DND-41 (cell line): Measurements from ENCODE around the gene SDCCAG8.

ENCODE experiments used
- CTCF ChIP-seq: IDR thresholded peaks from 2 replicates; pipeline ENCODE4 v1.5.1; 2012; ENCODE audit warnings: borderline replicate concordance, low read length, moderate library complexity, mild to moderate bottlenecking; ENCODE audit not compliant: poor library complexity, severe bottlenecking; ENCODE audit errors: extremely low read depth
- EZH2 ChIP-seq: IDR thresholded peaks from 3 replicates; pipeline ENCODE4 v1.6.1; 2012; ENCODE audit warnings: borderline replicate concordance, low read depth, mild to moderate bottlenecking, moderate library complexity, low read length, inconsistent platforms; ENCODE audit not compliant: severe bottlenecking

- no peak for TF ChIP-seq CTCF
- no peak for TF ChIP-seq EZH2
These were observed 237.6 kb downstream of the SDCCAG8 start for GRCh38 chr1:243493156-243494129.
